A549 (cell line): ENCODE measurements around the gene HHATL.
A peak's percentile ranks its signal among the peaks of the same experiment; 100 is the strongest.

Experiments
- EHMT2 ChIP-seq: fragments of 200-600 bp; sonication (generic); IDR thresholded peaks from 2 replicates; pipeline ENCODE4 v1.6.1; 2016; ENCODE audit warnings: antibody characterized with exemption, low read depth, mild to moderate bottlenecking, moderate library complexity
- EP300 ChIP-seq, 2 experiments: fragments of >200 bp; sonication (Bioruptor Twin); formaldehyde crosslinking; IDR thresholded peaks; 2 replicates in 1 of 2; 3 replicates in 1 of 2; pipeline ENCODE4 v1.6.1; 2016 to 2017
- MAX ChIP-seq: IDR thresholded peaks from 2 replicates; pipeline ENCODE4 v1.6.1; 2012
- PBX3 ChIP-seq: IDR thresholded peaks from 2 replicates; pipeline ENCODE4 v1.6.1; 2012
- TF ChIP-seq, protein P1 (sequence below): fragments of >200 bp; sonication (Bioruptor Twin); formaldehyde crosslinking; IDR thresholded peaks from 3 replicates; pipeline ENCODE4 v1.5.1; 2016

- TF ChIP-seq, protein P1, sequence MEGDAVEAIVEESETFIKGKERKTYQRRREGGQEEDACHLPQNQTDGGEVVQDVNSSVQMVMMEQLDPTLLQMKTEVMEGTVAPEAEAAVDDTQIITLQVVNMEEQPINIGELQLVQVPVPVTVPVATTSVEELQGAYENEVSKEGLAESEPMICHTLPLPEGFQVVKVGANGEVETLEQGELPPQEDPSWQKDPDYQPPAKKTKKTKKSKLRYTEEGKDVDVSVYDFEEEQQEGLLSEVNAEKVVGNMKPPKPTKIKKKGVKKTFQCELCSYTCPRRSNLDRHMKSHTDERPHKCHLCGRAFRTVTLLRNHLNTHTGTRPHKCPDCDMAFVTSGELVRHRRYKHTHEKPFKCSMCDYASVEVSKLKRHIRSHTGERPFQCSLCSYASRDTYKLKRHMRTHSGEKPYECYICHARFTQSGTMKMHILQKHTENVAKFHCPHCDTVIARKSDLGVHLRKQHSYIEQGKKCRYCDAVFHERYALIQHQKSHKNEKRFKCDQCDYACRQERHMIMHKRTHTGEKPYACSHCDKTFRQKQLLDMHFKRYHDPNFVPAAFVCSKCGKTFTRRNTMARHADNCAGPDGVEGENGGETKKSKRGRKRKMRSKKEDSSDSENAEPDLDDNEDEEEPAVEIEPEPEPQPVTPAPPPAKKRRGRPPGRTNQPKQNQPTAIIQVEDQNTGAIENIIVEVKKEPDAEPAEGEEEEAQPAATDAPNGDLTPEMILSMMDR = peak; percentile 25; the same call in 2 of the 3 replicates
- TF ChIP-seq MAX (no peak), EHMT2 (no peak), PBX3 (no peak), EP300 (IDR thresholded peaks at IDR 0.05) (no peak)
These were observed 47.2 kb upstream of the HHATL start for GRCh38 chr3:42749753-42750231.
